ENCODE data around the gene STAMBP. TPM values are rescaled to one million over a fixed set of nuclear protein-coding genes. Genes with fewer than 3 reads are reported as not detected.

The STAMBP gene
- total and polyA plus RNA-seq, 4 donors = 22.3 to 39.7 (median 24.4) TPM

DNA sequence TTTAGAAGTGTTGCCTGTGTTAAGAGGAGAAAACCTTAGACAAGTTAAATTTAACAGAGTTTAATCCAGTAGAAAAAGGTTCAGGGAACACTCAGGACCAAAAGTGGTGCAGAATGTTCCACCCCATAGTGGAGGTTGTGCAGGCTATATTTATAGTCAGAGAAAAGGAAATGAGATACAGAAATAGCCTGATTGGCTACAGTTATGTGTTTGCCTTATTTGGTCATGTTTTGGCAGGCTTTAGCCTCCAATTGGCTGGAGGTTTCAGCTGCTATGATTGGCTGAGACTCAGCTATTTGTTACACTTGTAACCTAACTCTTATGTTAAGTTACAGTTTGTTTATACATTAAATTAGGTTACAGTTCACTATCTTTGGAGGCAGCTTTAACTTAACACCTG lies 4.2 kb downstream of the STAMBP start:
- Histone ChIP-seq H3K9me3 (ENCODE audit: control insufficient read depth in 4 of 4, insufficient read depth in 3 of 4, low read length in 3 of 4) (no peaks in the 10 kb centered on the region), H3K4me1 (ENCODE audit: control insufficient read depth in 5 of 5, insufficient read depth in 5 of 5, low read length in 5 of 5) (peaks cover 0 to 12% (median 4%) of the 10 kb centered on the region in 5 donors), H3K9ac (ENCODE audit: insufficient read depth in 1 of 2, low read length in 2 of 2) (no peak overlapping the region), H3K27ac (ENCODE audit: low read depth in 1 of 2, low read length in 1 of 2) (no peak overlapping the region), H3K27me3 (ENCODE audit: control insufficient read depth in 3 of 3, insufficient read depth in 3 of 3, low read length in 2 of 3) (no peaks in the 10 kb centered on the region), H3K4me3 (no peak overlapping the region), H3K36me3 (ENCODE audit: control insufficient read depth in 4 of 4, insufficient read depth in 4 of 4, low read length in 4 of 4) (peaks cover 6 to 19% (median 10%) of the 10 kb centered on the region in 4 donors)
- DNase-seq (peak in 2 of 3 donors; percentile 17 to 38), ATAC-seq (ENCODE audit: insufficient read depth, low FRiP score) (no peak)
- TF ChIP-seq, protein P1, sequence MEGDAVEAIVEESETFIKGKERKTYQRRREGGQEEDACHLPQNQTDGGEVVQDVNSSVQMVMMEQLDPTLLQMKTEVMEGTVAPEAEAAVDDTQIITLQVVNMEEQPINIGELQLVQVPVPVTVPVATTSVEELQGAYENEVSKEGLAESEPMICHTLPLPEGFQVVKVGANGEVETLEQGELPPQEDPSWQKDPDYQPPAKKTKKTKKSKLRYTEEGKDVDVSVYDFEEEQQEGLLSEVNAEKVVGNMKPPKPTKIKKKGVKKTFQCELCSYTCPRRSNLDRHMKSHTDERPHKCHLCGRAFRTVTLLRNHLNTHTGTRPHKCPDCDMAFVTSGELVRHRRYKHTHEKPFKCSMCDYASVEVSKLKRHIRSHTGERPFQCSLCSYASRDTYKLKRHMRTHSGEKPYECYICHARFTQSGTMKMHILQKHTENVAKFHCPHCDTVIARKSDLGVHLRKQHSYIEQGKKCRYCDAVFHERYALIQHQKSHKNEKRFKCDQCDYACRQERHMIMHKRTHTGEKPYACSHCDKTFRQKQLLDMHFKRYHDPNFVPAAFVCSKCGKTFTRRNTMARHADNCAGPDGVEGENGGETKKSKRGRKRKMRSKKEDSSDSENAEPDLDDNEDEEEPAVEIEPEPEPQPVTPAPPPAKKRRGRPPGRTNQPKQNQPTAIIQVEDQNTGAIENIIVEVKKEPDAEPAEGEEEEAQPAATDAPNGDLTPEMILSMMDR (IDR thresholded peaks at IDR 0.05; ENCODE audit: control extremely low read depth, extremely low read depth) = no peak

DNA sequence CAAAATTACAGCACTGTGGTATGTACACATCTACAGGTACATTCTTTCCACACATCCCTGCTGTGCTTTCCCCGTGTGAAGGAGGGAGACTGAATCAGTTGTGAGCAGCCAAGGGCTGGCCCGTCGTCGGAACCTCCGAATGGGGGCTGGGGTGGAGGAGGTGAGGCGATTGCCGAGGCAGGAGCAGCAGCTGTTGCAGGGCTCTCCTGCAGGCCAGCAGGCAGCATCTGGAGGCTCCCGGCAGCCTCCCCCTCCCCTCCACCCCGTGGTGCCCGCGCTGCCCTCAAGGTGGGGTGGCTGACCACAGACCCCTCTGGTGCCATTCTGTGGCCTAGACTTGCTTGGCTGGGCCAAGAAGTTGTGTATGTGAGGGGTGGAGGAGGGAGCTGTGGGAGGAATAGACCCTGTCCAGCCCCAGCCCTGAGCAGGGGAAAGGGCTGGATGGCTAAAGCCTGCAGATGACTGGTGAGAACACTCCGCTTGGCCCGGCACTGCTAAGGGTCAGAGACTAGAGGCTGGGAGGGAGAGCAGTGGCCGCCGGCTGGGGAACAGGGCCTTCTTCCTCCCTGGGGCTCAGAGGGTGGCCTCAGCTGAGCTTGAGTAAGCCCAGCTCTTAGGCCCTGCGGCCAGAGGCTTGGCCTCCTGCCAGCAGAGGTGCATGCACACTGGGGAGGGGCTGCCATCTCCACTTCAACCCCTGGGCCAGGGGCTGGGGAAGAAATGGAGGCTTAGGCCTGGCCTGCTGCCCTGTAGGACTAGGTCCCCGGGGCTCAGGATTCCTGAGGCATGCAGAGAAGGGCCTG lies 7.6 kb downstream of the STAMBP start:
- no peak overlapping the region for H3K9ac ChIP-seq (ENCODE audit: insufficient read depth in 1 of 2, low read length in 2 of 2)
- 68 to 85% methylated on average over 15 to 17 of the region's 17 CpGs for whole genome bisulfite sequencing, 2 donors
- TF ChIP-seq, protein P1 (IDR thresholded peaks at IDR 0.05; ENCODE audit: control extremely low read depth, extremely low read depth) = no peak
- no peak overlapping the region for H3K27ac ChIP-seq (ENCODE audit: low read depth in 1 of 2, low read length in 1 of 2)
- peaks cover 0 to 10% (median 0%) of the 10 kb centered on the region in 5 donors for H3K4me1 ChIP-seq (ENCODE audit: control insufficient read depth in 5 of 5, insufficient read depth in 5 of 5, low read length in 5 of 5)
- H3K27me3 ChIP-seq (ENCODE audit: control insufficient read depth in 3 of 3, insufficient read depth in 3 of 3, low read length in 2 of 3) = no peaks in the 10 kb centered on the region
- no peak for DNase-seq
- no peak overlapping the region for H3K4me3 ChIP-seq
- H3K36me3 ChIP-seq (ENCODE audit: control insufficient read depth in 4 of 4, insufficient read depth in 4 of 4, low read length in 4 of 4) = peaks cover 6 to 24% (median 11%) of the 10 kb centered on the region in 4 donors
- ATAC-seq (ENCODE audit: insufficient read depth, low FRiP score) = no peak
- H3K9me3 ChIP-seq (ENCODE audit: control insufficient read depth in 4 of 4, insufficient read depth in 3 of 4, low read length in 3 of 4) = no peaks in the 10 kb centered on the region

DNA sequence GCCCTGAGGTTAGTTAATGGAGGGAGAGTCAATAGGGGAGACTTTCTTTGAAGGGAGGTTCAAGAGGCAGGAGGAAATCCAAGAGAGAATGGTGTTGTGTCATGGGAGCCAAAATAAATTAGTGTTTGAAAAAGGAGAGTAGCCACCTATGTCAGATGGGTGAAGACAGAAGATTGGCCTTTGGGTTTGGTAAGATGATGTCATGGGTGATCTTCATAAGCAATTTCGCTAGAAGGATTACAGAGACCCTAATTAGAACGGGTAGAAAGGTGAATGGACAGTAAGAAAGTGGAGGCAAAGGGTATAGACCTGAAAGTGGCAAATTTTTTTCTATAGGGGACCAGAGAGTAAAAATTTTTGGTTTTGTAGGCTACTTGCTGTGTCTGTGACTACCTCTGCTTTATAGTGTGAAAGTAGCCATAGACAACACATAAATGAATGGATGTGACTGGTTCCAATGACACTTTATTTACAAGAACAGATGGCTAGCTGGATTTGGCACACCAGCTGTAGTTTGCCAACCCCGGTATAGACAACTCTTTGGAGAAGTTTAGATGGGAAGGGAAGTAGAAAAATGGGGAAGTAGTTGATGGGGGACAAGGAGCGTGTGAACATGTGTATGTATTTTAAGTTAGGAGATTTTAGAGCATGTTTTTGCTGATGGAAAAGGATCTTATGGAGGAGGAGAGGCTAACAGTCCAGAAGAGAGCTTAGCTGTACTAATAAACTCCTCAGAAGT lies 9.3 kb downstream of the STAMBP start:
- no peak for ATAC-seq (ENCODE audit: insufficient read depth, low FRiP score)
- TF ChIP-seq, protein P1 (IDR thresholded peaks at IDR 0.05; ENCODE audit: control extremely low read depth, extremely low read depth) = no peak
- Histone ChIP-seq H3K27me3 (ENCODE audit: control insufficient read depth in 3 of 3, insufficient read depth in 3 of 3, low read length in 2 of 3) (no peaks in the 10 kb centered on the region), H3K9ac (ENCODE audit: insufficient read depth in 1 of 2, low read length in 2 of 2) (no peak overlapping the region), H3K27ac (ENCODE audit: low read depth in 1 of 2, low read length in 1 of 2) (no peak overlapping the region), H3K9me3 (ENCODE audit: control insufficient read depth in 4 of 4, insufficient read depth in 3 of 4, low read length in 3 of 4) (no peaks in the 10 kb centered on the region), H3K4me1 (ENCODE audit: control insufficient read depth in 5 of 5, insufficient read depth in 5 of 5, low read length in 5 of 5) (peaks cover 0 to 6% (median 0%) of the 10 kb centered on the region in 5 donors), H3K4me3 (no peak overlapping the region), H3K36me3 (ENCODE audit: control insufficient read depth in 4 of 4, insufficient read depth in 4 of 4, low read length in 4 of 4) (peaks cover 6 to 18% (median 11%) of the 10 kb centered on the region in 4 donors)
- no peak for DNase-seq
- 68 to 81% methylated on average over 4 of the region's 4 CpGs for WGBS, 2 donors
